ENCODE results near the gene CCDC40.

The CCDC40 gene

GRCh38 chr17:80110927-80111701, 74.7 kb downstream of the CCDC40 start:
- DNase-seq (ENCODE audit: low read depth in 2 of 2, low spot score in 1 of 2): no peak

DNA sequence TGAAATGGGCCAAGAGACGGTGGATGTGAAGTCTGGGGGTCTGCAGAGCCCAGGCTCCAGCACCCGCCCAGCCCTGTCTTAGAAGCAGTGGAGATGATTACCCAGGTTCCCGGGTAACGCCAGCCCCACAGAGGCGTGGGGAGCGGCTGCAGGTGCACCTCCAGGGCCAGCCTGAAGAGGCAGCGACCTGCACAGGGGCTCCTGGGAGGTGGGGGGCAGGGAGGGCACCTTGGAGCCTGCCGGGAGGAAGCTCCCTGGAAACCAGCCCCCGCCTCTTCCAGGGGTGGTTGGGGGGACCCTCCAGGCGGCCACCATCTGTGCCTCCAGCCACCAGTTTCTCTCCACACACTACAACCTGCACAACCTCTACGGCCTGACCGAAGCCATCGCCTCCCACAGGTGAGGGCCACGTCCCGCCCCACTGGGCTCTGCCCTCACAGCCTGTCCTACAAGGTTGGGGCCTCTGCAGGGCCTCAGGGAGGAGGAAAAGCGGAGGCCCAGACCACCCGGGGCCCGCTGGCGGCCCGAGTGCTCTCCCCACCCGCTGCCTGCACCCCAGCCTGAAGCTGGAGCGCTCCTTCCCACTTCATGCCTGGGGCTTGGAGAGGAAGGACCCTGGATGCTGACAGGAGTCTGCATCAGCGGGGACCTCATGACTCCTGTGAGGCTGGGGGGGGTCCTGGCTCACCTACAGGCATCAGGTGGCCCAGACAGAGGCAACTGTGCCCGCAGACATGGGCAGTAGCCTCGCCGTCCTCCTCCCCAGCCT, 75.4 kb downstream of the CCDC40 start:
- no peak for DNase-seq (ENCODE audit: low read depth in 2 of 2, low spot score in 1 of 2)

DNA sequence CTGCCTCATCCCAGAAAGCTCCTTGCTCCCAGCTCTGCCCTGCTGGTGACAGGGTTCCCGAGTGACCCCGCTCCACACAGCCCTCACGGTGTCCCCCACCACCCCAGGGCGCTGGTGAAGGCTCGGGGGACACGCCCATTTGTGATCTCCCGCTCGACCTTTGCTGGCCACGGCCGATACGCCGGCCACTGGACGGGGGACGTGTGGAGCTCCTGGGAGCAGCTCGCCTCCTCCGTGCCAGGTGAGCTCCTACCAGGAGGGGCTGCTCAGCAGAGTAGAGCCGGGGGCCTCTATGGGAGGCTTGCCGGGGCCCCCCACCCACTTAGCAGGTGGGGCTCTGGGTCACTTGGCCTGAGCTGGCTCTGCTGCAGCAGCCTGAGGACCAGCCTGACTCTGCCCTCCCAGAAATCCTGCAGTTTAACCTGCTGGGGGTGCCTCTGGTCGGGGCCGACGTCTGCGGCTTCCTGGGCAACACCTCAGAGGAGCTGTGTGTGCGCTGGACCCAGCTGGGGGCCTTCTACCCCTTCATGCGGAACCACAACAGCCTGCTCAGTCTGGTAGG, 76.1 kb downstream of the CCDC40 start:
- no peak for DNase-seq (ENCODE audit: low read depth in 2 of 2, low spot score in 1 of 2)

GRCh38 chr17:80113033-80113484, 76.6 kb downstream of the CCDC40 start:
- DNase-seq (ENCODE audit: low read depth in 2 of 2, low spot score in 1 of 2): no peak

- no peak for DNase-seq (ENCODE audit: low read depth in 2 of 2, low spot score in 1 of 2)
Measured at GRCh38 chr17:80114758-80115157, 78.3 kb downstream of the CCDC40 start.

- DNase-seq (ENCODE audit: low read depth in 2 of 2, low spot score in 1 of 2): no peak
Measured at GRCh38 chr17:80115159-80115558, 78.7 kb downstream of the CCDC40 start.

DNA sequence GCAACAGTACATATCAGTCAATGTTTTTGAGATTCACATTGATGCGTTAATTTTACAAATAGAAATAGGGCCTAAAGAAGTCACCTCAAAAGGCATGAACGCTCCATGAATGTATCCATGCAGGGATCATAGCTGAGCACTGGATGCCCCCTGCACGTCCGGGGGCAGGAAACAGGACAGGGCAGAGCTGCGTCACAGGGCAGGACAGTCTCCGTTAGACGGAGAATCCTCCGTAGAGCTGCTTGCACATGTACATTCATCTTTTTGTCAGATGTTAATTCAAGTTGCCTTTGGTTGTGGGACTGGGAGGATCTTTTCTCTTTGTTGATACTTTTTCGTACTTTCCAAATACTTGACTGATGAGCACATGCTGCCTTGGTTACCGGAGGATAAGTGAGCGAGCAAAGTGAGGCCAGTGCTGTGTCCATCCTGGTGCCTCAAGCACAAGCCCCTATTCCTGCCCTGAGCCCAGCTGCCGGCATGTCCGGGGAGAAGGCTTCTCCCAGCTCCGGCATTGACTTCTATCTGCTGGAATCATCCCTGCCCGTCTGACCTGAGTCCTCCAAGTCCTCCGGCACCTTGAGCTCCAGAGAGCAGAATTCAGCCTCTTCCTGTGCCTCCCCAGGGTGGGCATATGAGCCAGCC, 80.0 kb downstream of the CCDC40 start:
- DNase-seq (ENCODE audit: low read depth in 2 of 2, low spot score in 1 of 2): no peak

DNA sequence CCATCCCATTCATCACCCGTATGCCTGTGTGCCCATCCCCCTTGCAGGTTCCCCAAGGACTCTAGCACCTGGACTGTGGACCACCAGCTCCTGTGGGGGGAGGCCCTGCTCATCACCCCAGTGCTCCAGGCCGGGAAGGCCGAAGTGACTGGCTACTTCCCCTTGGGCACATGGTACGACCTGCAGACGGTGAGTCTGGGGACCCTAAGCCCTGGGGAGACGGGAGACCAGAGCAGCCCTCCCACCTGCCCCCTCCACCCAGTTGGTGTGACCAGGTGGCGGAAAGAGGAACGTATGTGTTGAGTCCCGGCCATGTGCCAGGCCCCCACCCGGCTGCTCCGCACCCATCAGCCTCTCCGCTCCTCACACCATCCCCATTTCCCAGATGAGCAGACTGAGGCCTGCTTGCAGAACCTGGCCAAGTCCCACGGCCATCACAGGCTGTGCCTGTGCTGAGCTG, 80.5 kb downstream of the CCDC40 start:
- no peak for DNase-seq (ENCODE audit: low read depth in 2 of 2, low spot score in 1 of 2)

- DNase-seq (ENCODE audit: low read depth in 2 of 2, low spot score in 1 of 2): no peak
Measured at GRCh38 chr17:80117491-80118401, 81.3 kb downstream of the CCDC40 start.

GRCh38 chr17:80118601-80119270, 82.3 kb downstream of the CCDC40 start:
- DNase-seq (ENCODE audit: low read depth in 2 of 2, low spot score in 1 of 2): no peak

GRCh38 chr17:80119271-80119791, 82.9 kb downstream of the CCDC40 start:
- DNase-seq (ENCODE audit: low read depth in 2 of 2, low spot score in 1 of 2): no peak

GRCh38 chr17:80119839-80120238, 83.4 kb downstream of the CCDC40 start:
- no peak for DNase-seq (ENCODE audit: low read depth in 2 of 2, low spot score in 1 of 2)

DNA sequence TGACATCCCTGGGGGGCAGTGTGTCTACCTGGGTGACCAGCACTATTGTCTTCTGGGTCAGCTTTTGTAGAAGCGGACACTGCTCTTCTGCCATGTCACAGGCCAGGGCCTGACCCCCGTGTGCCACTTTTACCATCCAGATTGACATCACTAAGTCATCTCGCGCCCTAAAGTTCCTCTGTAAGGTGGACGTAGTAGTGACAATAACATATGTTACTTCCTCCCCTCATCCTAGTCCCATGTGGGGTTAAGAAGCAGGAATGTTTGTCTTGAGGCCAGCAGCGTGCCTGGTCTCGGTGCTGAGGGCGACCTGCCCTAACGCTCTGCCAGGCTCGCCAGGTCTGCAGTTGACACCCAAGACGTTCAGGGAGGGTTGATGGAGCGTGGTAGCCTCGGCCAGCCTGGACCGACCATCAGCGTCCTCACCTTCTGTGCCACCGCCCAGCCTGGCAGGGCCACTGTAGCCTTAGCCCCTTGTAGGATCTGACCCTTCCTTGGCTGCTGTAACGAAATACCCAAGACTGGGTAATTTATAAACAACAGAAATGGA, 85.7 kb downstream of the CCDC40 start:
- DNase-seq (ENCODE audit: low read depth in 2 of 2, low spot score in 1 of 2): no peak

GRCh38 chr17:80122926-80123505, 86.6 kb downstream of the CCDC40 start:
- DNase-seq (ENCODE audit: low read depth in 2 of 2, low spot score in 1 of 2): no peak

DNA sequence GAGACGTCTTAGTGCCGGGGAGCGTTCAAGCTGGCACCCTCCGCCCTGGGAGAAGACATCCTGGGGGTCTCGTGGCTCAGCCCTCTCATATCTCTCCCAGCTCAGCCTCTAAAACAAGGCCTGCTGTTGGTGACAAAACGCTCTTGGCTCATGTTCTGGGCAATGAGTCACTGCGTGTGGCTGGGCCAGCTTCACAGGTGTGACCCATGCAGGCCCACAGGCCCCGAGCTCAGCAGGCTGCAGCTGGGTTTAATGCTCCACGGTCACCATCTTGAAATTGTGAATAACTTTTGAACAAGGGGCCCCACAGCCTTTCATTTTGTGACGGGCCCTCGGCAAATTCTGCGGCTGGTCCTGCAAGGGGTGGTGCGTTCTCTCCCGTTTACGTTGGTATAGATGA, 87.3 kb downstream of the CCDC40 start:
- no peak for DNase-seq (ENCODE audit: low read depth in 2 of 2, low spot score in 1 of 2)

GRCh38 chr17:80124351-80124981, 88.0 kb downstream of the CCDC40 start:
- no peak for DNase-seq (ENCODE audit: low read depth in 2 of 2, low spot score in 1 of 2)

DNA sequence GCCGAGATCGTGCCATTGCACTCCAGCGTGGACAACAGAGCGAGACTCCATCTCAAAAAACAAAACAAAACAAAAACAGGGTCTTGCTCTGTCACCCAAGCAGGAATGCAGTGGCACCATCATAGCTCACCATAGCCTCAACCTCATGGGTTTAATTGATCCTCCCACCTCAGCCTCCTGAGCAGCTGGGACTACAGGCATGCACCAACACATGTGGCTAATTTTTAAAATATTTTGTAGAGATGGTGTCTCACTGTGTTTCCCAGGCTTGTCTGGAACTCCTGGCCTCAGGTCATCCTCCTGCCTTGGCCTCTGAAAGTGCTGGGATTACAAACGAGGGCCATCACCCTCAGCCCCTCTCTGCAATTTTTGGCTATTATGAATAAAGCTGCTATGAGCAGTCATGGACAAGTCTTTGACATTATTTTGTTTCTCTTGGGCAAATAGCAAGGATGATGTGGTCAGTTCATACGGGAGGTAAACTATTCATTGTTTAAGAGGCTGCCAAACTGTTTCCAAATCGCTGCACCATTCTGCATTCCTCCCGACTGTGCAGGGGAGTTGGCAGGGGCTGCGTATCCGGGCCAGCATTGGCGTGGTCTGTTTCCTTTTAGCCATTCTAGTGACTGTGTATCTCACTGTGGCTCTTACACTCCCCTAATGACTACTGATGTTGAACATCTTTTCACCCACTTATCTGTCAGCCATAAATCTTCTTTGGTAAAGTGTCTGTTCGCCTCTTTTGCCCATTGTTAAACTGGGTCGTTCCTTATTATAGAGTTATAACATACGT, 89.4 kb downstream of the CCDC40 start:
- DNase-seq (ENCODE audit: low read depth in 2 of 2, low spot score in 1 of 2): no peak

DNA sequence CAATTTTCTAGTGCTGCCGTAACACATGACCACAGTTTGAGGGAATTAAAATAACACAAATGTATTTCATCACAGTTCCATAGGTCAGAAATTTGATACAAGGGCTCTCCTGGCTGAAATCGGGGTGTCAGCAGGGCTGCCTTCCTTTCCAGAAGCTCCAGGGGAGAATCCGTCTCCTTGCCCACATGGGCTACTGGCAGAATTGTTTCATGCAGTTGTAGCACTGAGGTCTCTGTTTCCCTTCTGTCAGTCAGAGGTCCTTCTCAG, 89.9 kb downstream of the CCDC40 start:
- DNase-seq (ENCODE audit: low read depth in 2 of 2, low spot score in 1 of 2): no peak
